ENCODE data around the gene WNK2. TPM values are rescaled to one million over a fixed set of nuclear protein-coding genes. Genes with fewer than 3 reads are reported as not detected.
A peak's percentile ranks its signal among the peaks of the same experiment; 100 is the strongest.

The WNK2 gene
- total RNA-seq, 1 donor from 2014 or later = 336 TPM

DNA sequence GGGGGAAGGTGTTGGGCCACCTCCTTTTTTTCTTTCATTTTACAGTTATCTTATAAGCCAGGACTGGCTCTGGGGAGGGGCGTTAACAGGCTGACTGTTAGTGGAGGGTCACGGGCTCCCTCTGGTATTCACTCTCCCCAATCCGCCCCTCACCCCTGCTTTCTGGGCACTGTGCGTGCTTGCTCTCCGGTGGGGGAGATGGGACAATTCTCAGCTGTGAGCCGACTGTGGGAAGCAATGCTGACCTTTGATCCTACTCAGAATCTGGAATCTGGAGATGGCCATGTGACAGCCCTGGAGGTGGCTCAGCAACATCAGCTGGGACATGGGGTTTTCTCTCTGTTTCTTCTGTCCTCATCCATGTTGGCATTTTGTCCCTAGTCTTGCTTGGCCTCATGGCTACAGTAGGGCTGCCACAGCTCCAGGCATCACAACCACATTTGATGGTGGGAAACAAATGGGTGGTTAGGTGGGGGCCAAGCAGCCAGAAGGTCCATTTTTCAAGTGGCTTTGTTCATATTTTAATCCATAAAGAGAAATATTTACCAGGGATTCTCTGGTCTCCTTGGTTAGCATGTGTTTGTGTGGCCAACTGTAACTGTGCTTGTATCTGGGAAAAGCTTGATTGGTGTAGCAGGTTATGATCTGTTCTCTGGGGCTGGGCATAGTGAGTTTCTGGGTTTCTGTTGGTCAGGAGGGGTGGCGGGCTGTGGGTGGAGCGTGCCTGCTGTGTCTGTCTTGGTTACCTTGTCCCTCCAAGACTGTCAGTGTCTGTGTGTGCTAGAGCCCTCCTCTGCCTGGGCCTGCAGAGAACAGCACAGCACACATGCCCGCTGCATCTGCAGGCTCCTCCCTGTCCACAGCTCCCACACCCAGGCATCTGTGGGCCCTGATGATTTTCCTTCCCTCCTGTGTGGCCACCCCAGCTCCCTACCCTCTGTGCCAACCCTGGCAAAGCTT is 12.4 kb downstream of the WNK2 start:
- peak overlapping the region; percentile 76 for H3K27ac Mint-ChIP-seq (ENCODE audit: unreplicated experiment)
- H3K4me3 Mint-ChIP-seq (ENCODE audit: unreplicated experiment) = peak overlapping the region; percentile 63
- TF ChIP-seq, protein P1, sequence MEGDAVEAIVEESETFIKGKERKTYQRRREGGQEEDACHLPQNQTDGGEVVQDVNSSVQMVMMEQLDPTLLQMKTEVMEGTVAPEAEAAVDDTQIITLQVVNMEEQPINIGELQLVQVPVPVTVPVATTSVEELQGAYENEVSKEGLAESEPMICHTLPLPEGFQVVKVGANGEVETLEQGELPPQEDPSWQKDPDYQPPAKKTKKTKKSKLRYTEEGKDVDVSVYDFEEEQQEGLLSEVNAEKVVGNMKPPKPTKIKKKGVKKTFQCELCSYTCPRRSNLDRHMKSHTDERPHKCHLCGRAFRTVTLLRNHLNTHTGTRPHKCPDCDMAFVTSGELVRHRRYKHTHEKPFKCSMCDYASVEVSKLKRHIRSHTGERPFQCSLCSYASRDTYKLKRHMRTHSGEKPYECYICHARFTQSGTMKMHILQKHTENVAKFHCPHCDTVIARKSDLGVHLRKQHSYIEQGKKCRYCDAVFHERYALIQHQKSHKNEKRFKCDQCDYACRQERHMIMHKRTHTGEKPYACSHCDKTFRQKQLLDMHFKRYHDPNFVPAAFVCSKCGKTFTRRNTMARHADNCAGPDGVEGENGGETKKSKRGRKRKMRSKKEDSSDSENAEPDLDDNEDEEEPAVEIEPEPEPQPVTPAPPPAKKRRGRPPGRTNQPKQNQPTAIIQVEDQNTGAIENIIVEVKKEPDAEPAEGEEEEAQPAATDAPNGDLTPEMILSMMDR (IDR thresholded peaks at IDR 0.05; ENCODE audit: partially characterized antibody, unreplicated experiment) = no peak
- H3K36me3 Mint-ChIP-seq (ENCODE audit: unreplicated experiment) = no peaks in the 10 kb centered on the region
- H3K4me1 Mint-ChIP-seq (ENCODE audit: low read depth, unreplicated experiment) = peaks cover 54% of the 10 kb centered on the region
- DNase-seq = no peak
- H3K9me3 Mint-ChIP-seq (ENCODE audit: unreplicated experiment) = peaks cover 13% of the 10 kb centered on the region
- peaks cover 10% of the 10 kb centered on the region for H3K27me3 Mint-ChIP-seq (ENCODE audit: unreplicated experiment)

DNA sequence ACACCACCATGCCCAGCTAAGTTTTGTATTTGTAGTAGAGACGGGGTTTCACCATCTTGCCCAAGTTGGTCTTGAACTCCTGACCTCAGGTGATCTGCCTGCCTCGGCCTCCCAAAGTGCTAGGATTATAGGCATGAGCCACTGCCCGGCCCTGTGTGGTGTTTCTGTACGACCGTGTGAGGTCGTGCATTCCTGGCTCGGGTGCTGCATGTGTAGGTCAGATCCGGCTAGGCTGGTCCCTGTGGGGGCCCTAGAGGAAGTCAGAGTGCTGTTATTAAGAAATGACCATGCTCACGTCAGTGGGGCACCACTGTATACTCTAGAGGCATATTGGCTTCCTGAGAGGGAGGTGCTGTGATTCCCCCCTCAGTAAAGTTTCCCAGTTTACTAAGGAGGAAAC is 13.7 kb downstream of the WNK2 start:
- Mint-ChIP-seq H3K4me3 (ENCODE audit: unreplicated experiment) (no peak overlapping the region), H3K27ac (ENCODE audit: unreplicated experiment) (no peak overlapping the region), H3K36me3 (ENCODE audit: unreplicated experiment) (no peaks in the 10 kb centered on the region), H3K9me3 (ENCODE audit: unreplicated experiment) (peaks cover 14% of the 10 kb centered on the region), H3K27me3 (ENCODE audit: unreplicated experiment) (peaks cover 10% of the 10 kb centered on the region), H3K4me1 (ENCODE audit: low read depth, unreplicated experiment) (peaks cover 58% of the 10 kb centered on the region)
- peak; percentile 15 for DNase-seq
- TF ChIP-seq, protein P1 (IDR thresholded peaks at IDR 0.05; ENCODE audit: partially characterized antibody, unreplicated experiment) = no peak

DNA sequence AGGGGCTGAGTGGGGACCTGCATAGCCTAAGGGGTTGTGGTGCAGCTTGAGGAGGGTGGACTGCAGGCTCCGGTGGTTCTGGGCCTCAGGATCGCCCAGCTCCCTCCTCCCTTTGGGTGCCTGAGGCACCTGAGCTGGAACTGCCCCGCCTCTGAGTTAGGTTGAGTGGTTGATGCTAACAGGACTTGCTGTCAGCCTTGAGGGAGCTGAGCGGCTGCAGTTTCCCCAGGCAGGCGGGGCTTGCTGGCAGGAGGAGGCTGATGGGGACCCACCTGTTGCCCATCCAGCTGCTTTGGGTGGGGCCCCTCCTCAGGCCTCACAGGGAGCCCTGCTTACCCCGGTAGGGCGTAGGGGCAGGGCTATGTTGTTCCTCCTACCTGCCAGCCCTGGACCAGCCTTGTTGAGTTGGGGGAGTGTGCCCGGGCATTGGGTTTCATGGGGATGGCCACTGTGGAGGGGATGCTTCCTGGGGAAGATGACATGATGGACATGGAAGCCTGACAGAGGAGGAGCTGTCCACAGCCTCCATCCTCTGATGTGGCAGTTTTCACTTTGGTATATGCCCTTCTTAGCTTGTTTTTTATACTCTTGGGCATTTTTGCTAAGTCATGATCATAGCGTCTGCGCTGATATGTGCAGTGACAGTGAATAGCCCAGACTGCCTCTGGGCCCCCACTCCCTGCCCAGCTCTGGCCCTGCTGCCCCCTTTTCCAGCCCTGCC is 14.3 kb downstream of the WNK2 start:
- Mint-ChIP-seq H3K36me3 (ENCODE audit: unreplicated experiment) (no peaks in the 10 kb centered on the region), H3K27ac (ENCODE audit: unreplicated experiment) (no peak overlapping the region), H3K27me3 (ENCODE audit: unreplicated experiment) (peaks cover 10% of the 10 kb centered on the region), H3K4me3 (ENCODE audit: unreplicated experiment) (no peak overlapping the region), H3K9me3 (ENCODE audit: unreplicated experiment) (peaks cover 14% of the 10 kb centered on the region), H3K4me1 (ENCODE audit: low read depth, unreplicated experiment) (peaks cover 58% of the 10 kb centered on the region)
- no peak for DNase-seq
- TF ChIP-seq, protein P1 (IDR thresholded peaks at IDR 0.05; ENCODE audit: partially characterized antibody, unreplicated experiment) = no peak

DNA sequence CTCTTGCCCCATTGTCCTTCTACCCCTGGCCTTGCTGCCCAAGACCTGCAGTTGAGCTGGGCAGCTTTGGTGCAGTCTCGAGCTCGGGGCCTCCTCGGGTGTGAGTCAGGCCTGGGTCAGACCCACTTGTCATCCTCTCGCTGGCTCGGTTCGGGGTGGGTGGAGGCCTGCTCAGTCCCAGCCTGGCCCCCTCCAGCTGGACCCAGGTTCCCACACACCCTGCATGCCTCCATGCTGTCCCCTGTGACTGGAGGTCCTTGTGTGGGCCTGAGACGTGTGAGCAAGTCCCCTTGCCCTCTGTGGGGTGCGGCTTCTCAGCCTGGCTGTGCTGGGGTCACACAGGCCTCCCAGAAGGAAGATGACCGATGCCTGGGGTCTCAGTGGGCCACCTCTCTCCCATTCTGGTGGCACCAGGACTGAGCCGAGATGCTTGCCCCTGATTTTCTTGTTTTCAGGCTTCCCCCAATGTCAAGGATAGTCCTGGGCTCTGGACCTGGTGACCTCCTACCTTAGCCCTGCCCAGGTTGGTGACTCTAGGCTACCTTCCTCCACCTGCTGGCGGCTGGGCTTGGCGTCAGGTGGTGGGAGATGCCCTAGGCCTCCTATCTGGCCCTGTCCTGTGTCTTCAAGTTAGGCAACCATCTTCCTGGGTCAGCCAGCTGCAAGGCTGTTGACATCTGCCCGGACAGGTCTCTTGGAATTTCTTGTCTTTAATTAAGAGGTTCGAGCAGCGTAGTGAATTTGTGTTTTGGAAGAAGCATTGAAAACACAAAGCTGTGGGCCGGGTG is 15.1 kb downstream of the WNK2 start:
- H3K4me1 Mint-ChIP-seq (ENCODE audit: low read depth, unreplicated experiment) = peaks cover 58% of the 10 kb centered on the region
- no peak overlapping the region for H3K4me3 Mint-ChIP-seq (ENCODE audit: unreplicated experiment)
- DNase-seq = no peak
- H3K27me3 Mint-ChIP-seq (ENCODE audit: unreplicated experiment) = peaks cover 13% of the 10 kb centered on the region
- no peaks in the 10 kb centered on the region for H3K36me3 Mint-ChIP-seq (ENCODE audit: unreplicated experiment)
- H3K27ac Mint-ChIP-seq (ENCODE audit: unreplicated experiment) = no peak overlapping the region
- TF ChIP-seq, protein P1 (IDR thresholded peaks at IDR 0.05; ENCODE audit: partially characterized antibody, unreplicated experiment) = no peak
- peaks cover 20% of the 10 kb centered on the region for H3K9me3 Mint-ChIP-seq (ENCODE audit: unreplicated experiment)
